ENCODE data around the gene CCL4L2.
"Not testable (repeated sequence)": the region's sequence is repeated elsewhere in the genome, so short reads cannot be mapped to it uniquely, and the experiment has no call there.

Gene CCL4L2

GRCh38 chr17:36220737-36221580 lies 10.1 kb downstream of the CCL4L2 start:
- not testable (repeated sequence) for H3K36me3 ChIP-seq (ENCODE audit: control insufficient read depth in 5 of 5, insufficient read depth in 5 of 5, low read length in 5 of 5); H3K4me3 ChIP-seq (ENCODE audit: low read depth in 1 of 5, low read length in 5 of 5); H3K4me1 ChIP-seq (ENCODE audit: control insufficient read depth in 5 of 5, insufficient read depth in 5 of 5, low read length in 5 of 5); H3K27me3 ChIP-seq (ENCODE audit: control insufficient read depth in 5 of 5, insufficient read depth in 4 of 5, low read length in 5 of 5); H3K9ac ChIP-seq (ENCODE audit: low read length in 5 of 5); H3K27ac ChIP-seq (ENCODE audit: low read depth, low read length)
- H3K9me3 ChIP-seq (ENCODE audit: control insufficient read depth in 5 of 5, low read length in 5 of 5): peaks cover 0 to 12% (median 0%) of the 10 kb centered on the region in 5 donors

- not testable (repeated sequence) for H3K27ac ChIP-seq (ENCODE audit: low read depth, low read length)
Observed at GRCh38 chr17:36221581-36222100, 10.8 kb downstream of the CCL4L2 start.

GRCh38 chr17:36222967-36223366 lies 12.1 kb downstream of the CCL4L2 start:
- not testable (repeated sequence) for H3K9ac ChIP-seq (ENCODE audit: low read length in 5 of 5); H3K36me3 ChIP-seq (ENCODE audit: control insufficient read depth in 5 of 5, insufficient read depth in 5 of 5, low read length in 5 of 5); H3K27me3 ChIP-seq (ENCODE audit: control insufficient read depth in 5 of 5, insufficient read depth in 4 of 5, low read length in 5 of 5); H3K27ac ChIP-seq (ENCODE audit: low read depth, low read length); H3K4me3 ChIP-seq (ENCODE audit: low read depth in 1 of 5, low read length in 5 of 5); H3K4me1 ChIP-seq (ENCODE audit: control insufficient read depth in 5 of 5, insufficient read depth in 5 of 5, low read length in 5 of 5)
- H3K9me3 ChIP-seq (ENCODE audit: control insufficient read depth in 5 of 5, low read length in 5 of 5): peaks cover 0 to 12% (median 0%) of the 10 kb centered on the region in 5 donors

More at GRCh38 chr17:36221581-36222100, 10.8 kb downstream of the CCL4L2 start:
- not testable (repeated sequence) for H3K4me3 ChIP-seq (ENCODE audit: low read depth in 1 of 5, low read length in 5 of 5); H3K9ac ChIP-seq (ENCODE audit: low read length in 5 of 5); H3K4me1 ChIP-seq (ENCODE audit: control insufficient read depth in 5 of 5, insufficient read depth in 5 of 5, low read length in 5 of 5); H3K27me3 ChIP-seq (ENCODE audit: control insufficient read depth in 5 of 5, insufficient read depth in 4 of 5, low read length in 5 of 5); H3K36me3 ChIP-seq (ENCODE audit: control insufficient read depth in 5 of 5, insufficient read depth in 5 of 5, low read length in 5 of 5)
- H3K9me3 ChIP-seq (ENCODE audit: control insufficient read depth in 5 of 5, low read length in 5 of 5): peaks cover 0 to 12% (median 0%) of the 10 kb centered on the region in 5 donors

- H3K9me3 ChIP-seq (ENCODE audit: control insufficient read depth in 5 of 5, low read length in 5 of 5); H3K9ac ChIP-seq (ENCODE audit: low read length in 5 of 5); H3K27ac ChIP-seq (ENCODE audit: low read depth, low read length); H3K4me3 ChIP-seq (ENCODE audit: low read depth in 1 of 5, low read length in 5 of 5); H3K27me3 ChIP-seq (ENCODE audit: control insufficient read depth in 5 of 5, insufficient read depth in 4 of 5, low read length in 5 of 5); H3K36me3 ChIP-seq (ENCODE audit: control insufficient read depth in 5 of 5, insufficient read depth in 5 of 5, low read length in 5 of 5); H3K4me1 ChIP-seq (ENCODE audit: control insufficient read depth in 5 of 5, insufficient read depth in 5 of 5, low read length in 5 of 5): not testable (repeated sequence)
Observed at GRCh38 chr17:36229644-36230043, 18.8 kb downstream of the CCL4L2 start.

DNA sequence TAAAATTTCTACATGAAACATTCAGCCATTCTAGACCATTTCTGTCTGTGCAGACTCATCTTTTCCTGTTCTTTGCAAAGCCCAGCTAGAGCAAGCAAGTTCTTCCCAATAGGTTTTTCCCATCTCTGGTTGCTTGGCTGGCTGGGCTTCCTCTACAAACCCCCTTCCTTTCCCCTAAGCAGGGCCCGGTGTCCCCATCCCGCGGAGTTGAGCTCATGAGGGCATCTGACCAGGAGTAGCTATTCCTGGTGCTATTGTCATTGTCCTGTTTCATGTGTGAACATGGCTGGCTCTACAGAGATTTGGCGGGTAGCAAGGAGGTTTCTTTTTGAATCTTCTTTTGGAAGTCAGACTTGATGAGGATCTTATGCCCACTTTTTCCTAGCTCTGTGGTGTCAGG lies 31.2 kb downstream of the CCL4L2 start:
- not testable (repeated sequence) for H3K9me3 ChIP-seq (ENCODE audit: control insufficient read depth in 5 of 5, low read length in 5 of 5); H3K27me3 ChIP-seq (ENCODE audit: control insufficient read depth in 5 of 5, insufficient read depth in 4 of 5, low read length in 5 of 5); H3K4me1 ChIP-seq (ENCODE audit: control insufficient read depth in 5 of 5, insufficient read depth in 5 of 5, low read length in 5 of 5); H3K36me3 ChIP-seq (ENCODE audit: control insufficient read depth in 5 of 5, insufficient read depth in 5 of 5, low read length in 5 of 5); H3K4me3 ChIP-seq (ENCODE audit: low read depth in 1 of 5, low read length in 5 of 5); H3K27ac ChIP-seq (ENCODE audit: low read depth, low read length); H3K9ac ChIP-seq (ENCODE audit: low read length in 5 of 5)
